GM18520 (cell line): ENCODE data around the gene PPFIBP1.
A peak's percentile ranks its signal among the peaks of the same experiment; 100 is the strongest.
"Not testable (repeated sequence)": the region's sequence is repeated elsewhere in the genome, so short reads cannot be mapped to it uniquely, and the experiment has no call there.

ENCODE experiments used
- ATAC-seq: cut with Tn5 transposase; IDR thresholded peaks from one replicate; pipeline ENCODE4 v1.9.1; 2021; ENCODE audit not compliant: unreplicated experiment

Gene PPFIBP1

DNA sequence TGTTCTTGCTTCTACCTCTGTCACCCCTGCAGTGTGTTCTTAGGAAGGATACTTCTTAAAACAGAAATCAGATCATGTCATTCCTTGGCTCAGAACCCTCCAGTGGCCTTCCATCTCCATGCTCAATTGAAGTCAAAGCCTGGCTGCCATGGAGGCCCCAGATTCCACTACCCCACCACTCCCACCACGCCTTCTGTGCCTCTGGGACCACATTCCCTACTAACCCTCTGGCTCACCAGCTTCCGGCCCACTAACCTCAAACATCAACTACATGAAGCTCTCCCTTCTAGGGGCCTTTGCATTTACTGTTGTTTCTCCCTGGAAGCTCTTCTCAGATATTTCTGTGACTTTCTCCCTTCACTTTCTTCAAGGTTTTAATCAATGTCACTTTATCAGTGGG is 96.1 kb downstream of the PPFIBP1 start:
- ATAC-seq, result no peak

- no peak for ATAC-seq
These were observed 98.6 kb downstream of the PPFIBP1 start for GRCh38 chr12:27622436-27623195.

DNA sequence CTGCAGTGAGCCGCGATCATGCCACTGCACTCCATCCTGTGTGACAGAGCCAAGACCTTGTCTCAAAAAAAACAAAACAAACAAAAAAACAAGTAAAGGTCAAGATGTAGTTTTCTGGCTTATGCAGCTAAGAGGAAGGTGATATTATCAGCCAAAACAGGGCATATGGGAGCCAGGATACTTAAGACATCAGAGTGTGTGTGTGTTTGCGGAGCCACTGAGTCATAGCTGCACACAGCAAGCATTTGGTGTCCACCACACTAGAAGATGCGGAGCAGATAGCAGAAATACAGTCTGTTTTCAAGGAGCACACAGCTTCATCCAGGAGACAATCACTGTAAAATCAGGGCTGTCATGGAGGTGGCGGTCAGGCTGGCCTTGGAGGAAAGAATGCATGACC is 99.6 kb downstream of the PPFIBP1 start:
- no peak for ATAC-seq

GRCh38 chr12:27624586-27624985 is 100.6 kb downstream of the PPFIBP1 start:
- ATAC-seq, result no peak

DNA sequence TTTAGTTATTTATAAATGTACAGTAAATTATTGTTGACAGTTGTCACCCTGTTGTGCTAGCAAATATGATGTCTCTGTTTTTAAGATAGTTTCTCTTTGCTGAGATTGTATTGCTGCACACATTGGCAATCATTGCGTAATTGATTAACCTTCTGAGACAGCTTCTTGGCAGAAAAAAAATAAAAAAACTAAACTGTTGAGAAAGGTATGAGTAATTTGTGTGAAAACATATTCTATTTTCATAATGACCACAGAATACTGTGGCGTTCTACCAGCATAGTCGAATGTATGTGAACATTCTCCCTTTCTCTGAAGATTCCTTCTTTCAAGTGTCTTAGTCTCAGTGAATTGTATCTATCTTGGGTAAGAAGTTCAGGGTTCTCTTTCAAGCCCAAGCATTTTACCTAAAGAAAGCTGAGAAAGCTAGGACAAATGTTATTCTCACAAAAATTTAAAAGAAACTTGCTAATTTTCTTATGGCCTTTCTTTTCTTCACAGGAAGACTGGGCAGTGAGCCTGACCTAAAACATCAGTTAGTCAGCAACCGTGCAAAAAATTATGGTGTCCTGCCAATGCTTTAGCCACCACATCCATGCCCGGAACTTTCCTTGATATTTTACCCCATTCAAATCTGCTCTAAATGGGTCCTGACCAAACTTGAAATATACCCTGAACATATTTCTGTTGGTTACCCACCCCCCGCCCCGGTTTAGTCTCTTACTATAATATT is 103.3 kb downstream of the PPFIBP1 start:
- peak; percentile 54 for ATAC-seq

GRCh38 chr12:27627853-27628469 is 104.0 kb downstream of the PPFIBP1 start:
- ATAC-seq, result not testable (repeated sequence)

- not testable (repeated sequence) for ATAC-seq
These were observed 106.2 kb downstream of the PPFIBP1 start for GRCh38 chr12:27630219-27630618.

DNA sequence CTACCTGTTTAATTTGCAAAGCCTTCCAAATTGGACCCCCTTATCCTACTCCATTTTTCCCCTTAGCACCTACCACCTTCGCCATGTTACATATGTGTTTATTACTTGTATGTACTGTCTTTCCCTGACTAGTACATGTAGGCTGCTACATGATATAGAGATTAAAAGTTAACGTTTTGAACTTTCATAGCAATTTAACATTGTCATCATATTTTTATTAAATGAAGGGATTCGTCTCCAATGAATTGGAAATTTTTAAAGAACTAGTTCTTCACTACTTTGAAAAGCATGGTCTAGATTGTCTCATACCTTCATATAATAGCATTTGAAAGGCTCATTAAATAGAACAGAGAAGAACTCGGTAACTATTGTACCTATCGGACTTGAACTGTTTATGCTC is 107.4 kb downstream of the PPFIBP1 start:
- no peak for ATAC-seq

DNA sequence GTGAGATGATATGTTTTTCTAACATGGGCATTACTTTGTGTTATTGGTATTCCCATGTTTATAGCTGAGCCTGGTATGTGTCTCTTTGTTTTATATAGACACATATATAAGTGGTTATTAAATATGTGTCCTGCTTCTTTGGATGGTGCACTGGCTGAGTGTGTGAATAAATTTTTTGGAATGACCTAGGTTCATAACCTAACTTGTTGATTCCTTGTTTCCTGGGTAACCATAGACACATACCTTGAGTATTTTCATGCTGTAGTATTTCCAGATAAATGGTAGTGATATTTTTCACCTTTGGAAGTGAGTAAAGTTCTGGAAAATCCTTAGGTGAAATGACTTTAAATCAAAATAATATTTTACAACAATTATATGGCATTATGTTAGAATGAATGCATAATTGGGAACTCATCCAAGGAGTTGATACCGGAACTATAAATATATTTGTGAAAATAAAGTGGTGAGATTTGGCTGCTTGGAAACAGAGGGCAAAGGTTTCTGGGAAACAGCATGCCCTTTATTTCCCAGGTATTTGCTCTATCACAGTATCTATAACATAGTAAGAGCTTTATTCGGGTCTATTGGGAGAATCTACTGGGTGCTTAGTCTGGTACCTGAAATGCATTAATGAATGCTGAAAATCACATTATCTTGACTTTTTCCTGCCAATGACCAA is 107.9 kb downstream of the PPFIBP1 start:
- no peak for ATAC-seq

GRCh38 chr12:27635349-27635972 is 111.5 kb downstream of the PPFIBP1 start:
- ATAC-seq, result no peak

DNA sequence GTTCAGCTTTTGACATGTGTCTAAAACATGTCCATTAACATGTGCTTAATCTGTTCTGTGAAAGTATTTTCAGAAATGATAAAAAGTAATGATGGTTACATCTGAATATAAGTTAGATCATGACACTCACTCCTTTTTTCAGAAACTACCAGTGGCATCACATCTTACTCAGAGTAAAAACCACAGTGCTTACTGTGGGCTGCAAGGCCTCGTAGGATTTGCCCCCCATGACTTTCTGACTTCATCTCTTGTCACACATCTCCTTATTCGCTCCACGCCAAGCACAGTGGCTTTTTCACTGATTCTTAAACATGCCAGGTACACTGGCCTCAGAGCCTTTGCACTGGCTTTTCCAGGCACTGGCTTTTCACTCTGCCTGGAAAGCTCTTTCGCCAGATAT is 112.6 kb downstream of the PPFIBP1 start:
- ATAC-seq, result not testable (repeated sequence)

GRCh38 chr12:27637524-27637923 is 113.5 kb downstream of the PPFIBP1 start:
- ATAC-seq, result no peak

- ATAC-seq, result no peak
These were observed 115.3 kb downstream of the PPFIBP1 start for GRCh38 chr12:27639265-27639664.

GRCh38 chr12:27640566-27641200 is 116.7 kb downstream of the PPFIBP1 start:
- not testable (repeated sequence) for ATAC-seq

- not testable (repeated sequence) for ATAC-seq
These were observed 118.4 kb downstream of the PPFIBP1 start for GRCh38 chr12:27642361-27642760.

- ATAC-seq, result not testable (repeated sequence)
These were observed 118.9 kb downstream of the PPFIBP1 start for GRCh38 chr12:27642892-27643291.

DNA sequence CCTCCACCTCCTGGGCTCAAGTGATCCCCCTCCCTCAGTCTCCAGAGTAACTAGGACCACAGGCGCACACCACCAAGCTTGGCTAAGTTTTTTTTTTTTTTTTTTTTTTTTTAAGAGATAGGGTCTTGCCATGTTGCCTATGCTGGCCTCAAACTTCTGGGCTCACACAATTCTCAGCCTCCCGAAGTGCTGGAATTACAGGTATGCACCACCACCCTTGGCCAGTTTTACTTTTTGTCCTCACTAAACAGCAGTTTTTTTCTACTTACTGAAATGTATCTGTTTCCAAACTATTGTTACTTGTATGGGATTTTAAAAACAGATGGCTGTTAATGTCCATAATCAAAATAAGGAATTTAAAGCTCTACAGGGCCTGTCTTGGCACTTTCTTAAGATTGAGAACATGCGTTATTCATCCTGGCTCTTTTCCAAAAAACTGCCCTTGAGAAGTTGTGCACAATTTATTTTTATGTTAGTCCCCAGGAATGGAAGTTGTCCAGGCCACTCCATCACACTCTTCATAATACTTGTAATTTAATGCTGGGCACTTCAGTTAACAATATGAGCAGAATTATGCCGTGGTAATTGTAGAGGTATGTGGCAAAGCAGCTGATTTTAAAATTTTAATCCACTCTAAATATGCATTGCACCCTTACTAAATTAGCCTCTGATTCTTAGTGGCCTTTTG is 120.3 kb downstream of the PPFIBP1 start:
- ATAC-seq, result no peak

DNA sequence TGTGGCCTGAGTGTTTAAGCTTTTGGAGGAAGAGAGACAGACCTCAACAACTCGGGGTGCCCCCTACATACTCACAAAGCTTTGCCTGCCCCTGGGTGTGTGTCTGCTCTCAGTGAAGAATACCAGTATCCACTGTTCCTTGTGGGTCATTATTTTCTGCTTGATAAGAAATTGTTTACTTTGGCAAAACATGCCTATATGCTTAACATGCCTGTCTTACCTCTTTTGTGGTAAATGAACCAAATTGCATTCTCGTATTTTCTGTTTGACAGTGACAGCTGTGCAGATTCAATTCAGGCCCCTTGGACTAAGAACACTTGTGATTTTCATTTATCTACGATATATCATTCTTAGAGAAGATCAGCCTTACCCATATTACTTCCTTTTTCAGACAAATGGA is 121.7 kb downstream of the PPFIBP1 start:
- ATAC-seq, result no peak

- ATAC-seq, result no peak
These were observed 122.1 kb downstream of the PPFIBP1 start for GRCh38 chr12:27646149-27646548.

- ATAC-seq, result no peak
These were observed 126.0 kb downstream of the PPFIBP1 start for GRCh38 chr12:27650011-27650410.
